Suprapubic skin (tissue), 3 donors: ENCODE results near the gene KLC3.

ENCODE experiments used
- CTCF ChIP-seq, 2 donors: fragments of 200-600 bp in 1 of 2; fragments of 450-650 bp in 1 of 2; sonication (generic) in 1 of 2; IDR thresholded peaks; one replicate each; pipeline ENCODE4 v1.5.1; 2016 to 2019; ENCODE audit warnings: antibody characterized with exemption in 2 of 2, mild to moderate bottlenecking in 1 of 2, moderate library complexity in 1 of 2
- EP300 ChIP-seq: sonication (generic); formaldehyde crosslinking; IDR thresholded peaks from one replicate; pipeline ENCODE4 v1.6.1; 2017; ENCODE audit warnings: antibody characterized with exemption
- POLR2A ChIP-seq, 2 donors: fragments of 450-650 bp; IDR thresholded peaks; one replicate each; pipeline ENCODE4 v1.6.1; 2017; ENCODE audit warnings: antibody characterized with exemption in 2 of 2, mild to moderate bottlenecking in 2 of 2, moderate library complexity in 2 of 2

DNA sequence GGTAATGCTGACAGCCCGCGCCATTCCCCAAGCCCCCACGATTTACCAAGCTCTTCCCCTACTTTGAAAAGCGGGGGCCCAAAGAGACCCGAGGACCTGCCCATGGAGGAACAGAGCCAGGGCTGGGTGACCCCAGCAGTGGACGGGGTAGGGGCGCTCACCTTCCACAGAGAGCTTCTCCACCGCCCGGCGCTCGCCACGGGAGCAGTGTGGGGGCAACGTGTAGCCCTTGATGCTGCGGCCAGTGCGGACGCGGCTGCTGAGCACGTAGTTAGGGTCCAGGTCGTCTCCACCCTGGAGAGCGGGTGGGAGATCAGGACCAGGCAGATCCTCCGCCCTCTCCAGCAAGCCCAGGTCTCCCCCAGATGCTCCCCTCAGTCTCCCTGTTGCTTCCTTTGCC lies 25.2 kb upstream of the KLC3 start:
- TF ChIP-seq CTCF (IDR thresholded peaks at IDR 0.05) (no peak), POLR2A (IDR thresholded peaks at IDR 0.05) (no peak), EP300 (no peak)
